HG03571 (cell line): ENCODE data around the gene PIP4P1.

Source experiments
- ATAC-seq: cut with Tn5 transposase; IDR thresholded peaks from one replicate; pipeline ENCODE4 v1.9.1; 2021; ENCODE audit not compliant: unreplicated experiment

PIP4P1 gene

GRCh38 chr14:20412411-20412810, 48.8 kb downstream of the PIP4P1 start:
- peak; percentile 64 for ATAC-seq

DNA sequence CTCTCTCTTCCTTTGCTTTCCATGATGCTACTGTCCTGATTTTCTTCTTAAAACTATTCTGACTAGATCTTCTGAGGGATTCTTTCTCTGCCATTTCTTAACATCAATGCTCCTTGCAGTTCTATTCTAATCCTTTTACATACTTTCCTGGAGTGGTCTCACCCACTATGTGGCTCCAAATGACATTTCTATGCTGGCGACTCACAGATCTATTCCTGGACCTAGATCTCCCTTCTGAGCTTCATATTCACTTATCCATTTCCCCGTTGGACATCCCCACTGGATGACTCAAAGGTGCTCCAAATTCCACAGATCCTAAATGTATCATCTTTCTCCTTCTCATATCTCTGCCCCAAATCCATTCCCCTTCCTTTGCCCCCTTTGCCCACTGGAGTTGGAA, 52.0 kb downstream of the PIP4P1 start:
- ATAC-seq, result no peak
